CD4-positive, CD25-positive, alpha-beta regulatory T cell (primary cell): ENCODE data around the gene ENO3. TPM values are rescaled to one million over a fixed set of nuclear protein-coding genes. Genes with fewer than 3 reads are reported as not detected.
A peak's percentile ranks its signal among the peaks of the same experiment; 100 is the strongest.

Source experiments
- ATAC-seq, 2 donors: fragments of 150-1000 bp; cut with Tn5 transposase; one replicate each; pipeline ENCODE4 v1.10.0; 2021; ENCODE audit warnings: low read depth in 2 of 2, moderate number of reproducible peaks in 2 of 2, moderate library complexity in 1 of 2
- DNase-seq, 3 donors: peaks; one replicate each; pipeline versions ENCODE4 v3.0.0 to v3.0.0-alpha.2; 2012 to 2022; ENCODE audit warnings: mixed read lengths in 1 of 3
- H3K27ac ChIP-seq: one replicate; pipeline ENCODE4 v1.7.0; 2013; ENCODE audit warnings: mild to moderate bottlenecking, low read length; ENCODE audit not compliant: insufficient read depth, poor library complexity, severe bottlenecking
- H3K27me3 ChIP-seq: one replicate; pipeline ENCODE4 v1.7.0; 2013; ENCODE audit warnings: low read length; ENCODE audit not compliant: control insufficient read depth, insufficient read depth
- H3K36me3 ChIP-seq: one replicate; pipeline ENCODE4 v1.7.0; 2013; ENCODE audit warnings: mild to moderate bottlenecking, low read length, moderate library complexity; ENCODE audit not compliant: control insufficient read depth, insufficient read depth
- H3K4me1 ChIP-seq: 2 replicates; pipeline ENCODE4 v1.7.0; 2013; ENCODE audit warnings: mild to moderate bottlenecking, low read length; ENCODE audit not compliant: insufficient read depth, control insufficient read depth, poor library complexity, severe bottlenecking
- H3K4me3 ChIP-seq: one replicate; pipeline ENCODE4 v1.7.0; 2013; ENCODE audit warnings: low read depth, mild to moderate bottlenecking, low read length, moderate library complexity
- H3K9me3 ChIP-seq, 2 experiments: 1 replicate in 1 of 2; 2 replicates in 1 of 2; pipeline ENCODE4 v1.7.0; 2013; ENCODE audit warnings: low read length in 2 of 2, mild to moderate bottlenecking in 1 of 2, moderate library complexity in 1 of 2; ENCODE audit not compliant: control insufficient read depth in 2 of 2
- H3K27ac Mint-ChIP-seq, 3 donors: one replicate each; pipeline ENCODE4 v1.8.0; 2020 to 2022; ENCODE audit warnings: mild to moderate bottlenecking in 3 of 3, mixed read lengths in 3 of 3, moderate library complexity in 2 of 3
- H3K27me3 Mint-ChIP-seq: one replicate; pipeline ENCODE4 v1.8.0; 2022; ENCODE audit warnings: mild to moderate bottlenecking, mixed read lengths
- H3K36me3 Mint-ChIP-seq: one replicate; pipeline ENCODE4 v1.8.0; 2020; ENCODE audit warnings: mixed read lengths
- H3K4me1 Mint-ChIP-seq, 4 donors: one replicate each; pipeline ENCODE4 v1.8.0; 2020 to 2022; ENCODE audit warnings: mixed read lengths in 4 of 4, mild to moderate bottlenecking in 1 of 4
- H3K4me3 Mint-ChIP-seq, 4 donors: one replicate each; pipeline ENCODE4 v1.8.0; 2020 to 2022; ENCODE audit warnings: mild to moderate bottlenecking in 4 of 4, mixed read lengths in 4 of 4, moderate library complexity in 3 of 4
- H3K9me3 Mint-ChIP-seq, 7 donors: one replicate each; pipeline ENCODE4 v1.8.0; 2020 to 2022; ENCODE audit warnings: mixed read lengths in 7 of 7, mild to moderate bottlenecking in 3 of 7, moderate library complexity in 2 of 7
- polyA plus RNA-seq, 4 donors: library from polyadenylated mRNA; unstranded; fragments of 300-500 nt; fragmentation: Illumina TruSeq; gene quantifications; one replicate each; pipeline ENCODE4 v1.2.3, GENCODE V29; 2021
- total RNA-seq: library from RNA; stranded (reverse); gene quantifications from one replicate; pipeline ENCODE4 v1.2.3, GENCODE V29; 2022

Gene ENO3
- total and polyA plus RNA-seq, 5 donors from 2014 or later: 0.29 to 11.7 (median 0.50) TPM

DNA sequence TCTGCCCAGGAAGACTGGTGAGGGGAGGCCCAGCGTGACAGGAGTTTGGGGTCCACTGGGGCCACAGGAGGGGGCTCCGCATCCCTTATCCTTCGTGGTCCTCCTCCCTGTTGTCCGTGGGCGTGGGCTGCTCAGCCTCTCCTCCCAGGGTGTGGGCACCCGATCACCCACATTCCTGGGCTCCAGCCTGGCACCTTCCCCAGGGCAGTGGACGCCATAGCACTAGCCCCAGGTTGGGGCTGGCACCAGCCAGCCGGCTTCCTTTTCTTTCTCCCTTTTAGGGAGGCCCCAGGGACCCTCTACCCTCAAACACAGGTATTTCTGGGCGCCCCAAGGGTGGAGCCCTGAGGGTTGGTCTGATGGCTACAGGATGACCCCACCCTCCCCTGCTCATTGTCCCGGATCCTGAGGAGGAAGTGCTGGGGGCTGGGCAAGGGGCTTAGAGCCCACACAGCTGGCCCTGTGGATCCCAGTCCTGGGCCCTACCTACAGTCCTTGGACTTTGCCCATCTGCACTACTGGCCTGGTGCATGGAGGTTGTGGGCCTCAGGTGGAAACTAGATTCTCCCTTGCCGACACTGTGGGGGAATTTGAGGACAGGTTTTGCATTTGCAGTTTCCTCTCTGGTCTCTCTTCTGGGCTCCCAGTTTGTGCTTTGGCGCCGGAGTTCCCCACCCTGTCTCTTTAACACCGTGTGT, 48.0 kb downstream of the ENO3 start:
- no peak for DNase-seq
- H3K4me1 ChIP-seq: peaks cover 25% of the 10 kb centered on the region
- peaks cover 9% of the 10 kb centered on the region for H3K36me3 ChIP-seq
- peak overlapping the region; percentile 63 for H3K27ac ChIP-seq
- peak overlapping the region; percentile 56 to 86 (median 76) for H3K4me3 Mint-ChIP-seq
- ATAC-seq: no peak
- peaks cover 17% of the 10 kb centered on the region for H3K36me3 Mint-ChIP-seq
- H3K9me3 Mint-ChIP-seq: no peaks in the 10 kb centered on the region
- peaks cover 0 to 36% (median 9%) of the 10 kb centered on the region in 4 donors for H3K4me1 Mint-ChIP-seq
- H3K27me3 Mint-ChIP-seq: peaks cover 5% of the 10 kb centered on the region
- peak overlapping the region; percentile 48 to 87 (median 67) for H3K27ac Mint-ChIP-seq
- no peaks in the 10 kb centered on the region for H3K9me3 ChIP-seq
- H3K4me3 ChIP-seq: peak overlapping the region; percentile 51
- H3K27me3 ChIP-seq: no peaks in the 10 kb centered on the region

DNA sequence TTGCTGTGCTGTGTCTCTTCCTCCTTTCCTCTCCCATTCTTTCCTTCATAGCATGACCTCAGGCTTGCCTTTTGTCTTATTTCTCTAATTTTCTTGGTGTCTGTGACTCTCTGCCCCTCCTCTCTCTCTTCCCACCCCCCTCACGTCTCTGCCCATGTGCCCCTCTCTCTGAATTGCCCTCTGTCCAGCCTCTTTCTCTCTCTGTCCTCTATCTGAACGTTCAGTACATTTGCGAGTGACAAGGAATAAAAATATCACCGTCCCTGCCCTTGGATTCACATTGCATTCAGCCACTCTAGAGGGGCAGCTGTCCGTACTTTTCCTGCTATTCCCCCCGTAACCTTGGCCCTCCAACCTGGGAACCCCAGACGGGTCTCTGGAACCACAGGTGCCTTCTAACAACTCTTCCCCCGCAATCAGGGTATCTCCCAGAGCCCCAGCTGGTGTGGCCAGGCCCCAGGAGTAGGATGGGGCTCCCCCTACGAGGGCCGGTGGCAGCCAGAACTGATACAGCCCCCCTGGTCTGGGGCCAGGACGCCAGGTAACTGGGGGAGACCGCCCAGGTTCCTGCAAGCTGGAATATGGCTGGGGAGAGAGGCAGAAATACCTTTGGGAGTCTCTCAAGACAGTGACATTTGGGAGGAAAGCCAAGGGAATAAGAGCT, 48.6 kb downstream of the ENO3 start:
- Mint-ChIP-seq H3K4me3 (peak overlapping the region; percentile 56 to 86 (median 76)), H3K27ac (peak overlapping the region; percentile 48 to 89 (median 87)), H3K27me3 (peaks cover 5% of the 10 kb centered on the region), H3K9me3 (no peaks in the 10 kb centered on the region), H3K4me1 (peaks cover 0 to 36% (median 8%) of the 10 kb centered on the region in 4 donors), H3K36me3 (peaks cover 24% of the 10 kb centered on the region)
- ATAC-seq: no peak
- no peaks in the 10 kb centered on the region for H3K27me3 ChIP-seq
- H3K27ac ChIP-seq: no peak overlapping the region
- peaks cover 16% of the 10 kb centered on the region for H3K36me3 ChIP-seq
- no peak for DNase-seq
- H3K9me3 ChIP-seq: no peaks in the 10 kb centered on the region
- H3K4me3 ChIP-seq: peak overlapping the region; percentile 51
- H3K4me1 ChIP-seq: peaks cover 25% of the 10 kb centered on the region

- Mint-ChIP-seq H3K36me3 (peaks cover 30% of the 10 kb centered on the region), H3K27me3 (peaks cover 3% of the 10 kb centered on the region), H3K4me3 (peak overlapping the region in 2 of 4 donors; percentile 74 to 81), H3K4me1 (peaks cover 0 to 32% (median 6%) of the 10 kb centered on the region in 4 donors), H3K9me3 (no peaks in the 10 kb centered on the region), H3K27ac (peak overlapping the region in 1 of 3 donors; percentile 48)
- Histone ChIP-seq H3K27me3 (no peaks in the 10 kb centered on the region), H3K4me3 (no peak overlapping the region), H3K9me3 (no peaks in the 10 kb centered on the region), H3K4me1 (peaks cover 25% of the 10 kb centered on the region), H3K27ac (no peak overlapping the region), H3K36me3 (peaks cover 23% of the 10 kb centered on the region)
- DNase-seq (no peak), ATAC-seq (no peak)
Measured at GRCh38 chr17:5000237-5000639, 49.3 kb downstream of the ENO3 start.

DNA sequence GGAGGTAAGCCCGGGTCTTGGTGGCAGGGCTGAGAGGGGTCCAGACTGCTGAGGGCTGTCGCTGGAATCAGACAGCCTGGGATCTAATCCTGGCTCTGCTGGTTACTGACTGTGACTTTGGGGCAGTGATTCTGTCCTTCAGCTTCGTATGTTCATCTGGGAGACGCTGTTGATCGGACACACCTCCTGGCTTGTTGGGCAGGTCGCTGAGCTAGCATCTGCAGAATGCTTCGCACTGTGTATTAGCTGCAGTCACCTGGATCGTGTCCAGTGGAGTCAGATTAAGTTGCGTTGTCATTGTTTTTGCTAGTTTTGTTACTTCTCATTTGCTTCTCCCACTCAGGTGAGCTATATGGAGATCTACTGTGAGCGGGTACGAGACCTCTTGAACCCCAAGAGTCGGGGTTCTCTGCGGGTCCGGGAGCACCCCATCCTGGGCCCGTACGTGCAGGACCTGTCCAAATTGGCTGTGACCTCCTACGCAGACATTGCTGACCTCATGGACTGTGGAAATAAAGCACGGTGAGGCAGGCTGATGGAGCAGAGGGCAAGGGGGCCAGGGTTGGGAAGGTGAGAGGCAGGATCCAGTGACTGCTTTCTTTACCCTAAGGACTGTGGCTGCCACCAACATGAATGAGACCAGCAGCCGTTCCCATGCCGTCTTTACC, 51.3 kb downstream of the ENO3 start:
- Histone ChIP-seq H3K27me3 (no peaks in the 10 kb centered on the region), H3K27ac (no peak overlapping the region), H3K36me3 (peaks cover 30% of the 10 kb centered on the region), H3K9me3 (no peaks in the 10 kb centered on the region), H3K4me1 (peaks cover 18% of the 10 kb centered on the region), H3K4me3 (no peak overlapping the region)
- H3K27me3 Mint-ChIP-seq: no peaks in the 10 kb centered on the region
- H3K27ac Mint-ChIP-seq: no peak overlapping the region
- peak overlapping the region in 1 of 4 donors; percentile 56 for H3K4me3 Mint-ChIP-seq
- no peaks in the 10 kb centered on the region for H3K9me3 Mint-ChIP-seq
- peaks cover 0 to 26% (median 4%) of the 10 kb centered on the region in 4 donors for H3K4me1 Mint-ChIP-seq
- ATAC-seq (no peak), DNase-seq (no peak)
- peaks cover 41% of the 10 kb centered on the region for H3K36me3 Mint-ChIP-seq

DNA sequence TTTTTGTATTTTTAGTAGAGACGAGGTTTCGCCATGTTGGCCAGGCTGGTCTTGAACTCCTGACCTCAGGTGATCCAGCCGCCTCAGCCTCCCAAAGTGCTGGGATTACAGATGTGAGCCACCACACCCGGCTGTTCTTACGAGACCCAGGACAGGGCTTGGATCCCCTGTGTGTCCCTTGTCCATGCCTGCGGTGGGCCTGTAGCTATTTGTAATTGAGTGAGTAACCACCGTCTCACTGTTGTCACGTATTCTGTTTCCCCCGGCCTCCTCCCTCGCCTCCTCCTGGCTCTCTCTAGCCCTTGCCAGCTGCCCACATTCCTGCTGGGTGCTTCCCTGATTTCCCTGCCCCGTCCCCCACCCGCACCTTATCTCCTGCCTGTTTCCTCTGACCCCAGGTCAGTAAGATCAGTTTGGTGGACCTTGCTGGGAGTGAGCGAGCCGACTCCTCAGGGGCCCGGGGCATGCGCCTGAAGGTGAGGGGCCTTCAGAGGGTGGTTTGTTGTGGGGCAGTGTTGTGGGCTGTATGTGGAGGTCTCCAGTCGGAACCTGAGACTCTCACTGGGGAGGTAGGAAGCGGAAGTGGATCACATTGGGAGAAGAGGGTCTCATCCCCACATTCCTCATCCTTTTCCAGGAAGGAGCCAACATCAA, 52.4 kb downstream of the ENO3 start:
- Mint-ChIP-seq H3K4me3 (no peak overlapping the region), H3K36me3 (peaks cover 50% of the 10 kb centered on the region)

More for the DNA sequence above, 52.4 kb downstream of the ENO3 start:
- H3K27me3 ChIP-seq: no peaks in the 10 kb centered on the region
- Mint-ChIP-seq H3K4me1 (peaks cover 0 to 25% (median 4%) of the 10 kb centered on the region in 4 donors), H3K27me3 (no peaks in the 10 kb centered on the region), H3K9me3 (no peaks in the 10 kb centered on the region), H3K27ac (no peak overlapping the region)
- ATAC-seq (no peak), DNase-seq (no peak)
- no peak overlapping the region for H3K27ac ChIP-seq
- no peaks in the 10 kb centered on the region for H3K9me3 ChIP-seq
- H3K4me1 ChIP-seq: peaks cover 14% of the 10 kb centered on the region
- peaks cover 41% of the 10 kb centered on the region for H3K36me3 ChIP-seq
- no peak overlapping the region for H3K4me3 ChIP-seq

Other genes with a start within 250 kb of the ENO3 start
- gene PELP1, start 247.0 kb upstream of the ENO3 start, total RNA-seq: 51.9 TPM
- 1 to 10 TPM; 6.2 to 8.6 (median 7.8) TPM for gene PELP1, start 247.0 kb upstream of the ENO3 start, polyA plus RNA-seq
- gene ARRB2, start 240.5 kb upstream of the ENO3 start, total RNA-seq: 197 TPM
- 10 to 100 TPM; 22.4 to 37.5 (median 28.9) TPM for gene ARRB2, start 240.5 kb upstream of the ENO3 start, polyA plus RNA-seq
- 9.3 TPM for gene MED11, start 219.7 kb upstream of the ENO3 start, total RNA-seq
- gene MED11, start 219.7 kb upstream of the ENO3 start, polyA plus RNA-seq: 10 to 100 TPM; 40.0 to 46.8 (median 43.9) TPM
- gene ZMYND15, start 211.3 kb upstream of the ENO3 start, total RNA-seq: 1.0 TPM
- gene ZMYND15, start 211.3 kb upstream of the ENO3 start, polyA plus RNA-seq: not detected
- gene CXCL16, start 211.2 kb upstream of the ENO3 start, total RNA-seq: 7.3 TPM
- under 1 TPM in 3 of 4 donors, not detected in 1; 0.41 to 0.79 (median 0.45) TPM for gene CXCL16, start 211.2 kb upstream of the ENO3 start, polyA plus RNA-seq
- not detected for gene TM4SF5, start 179.2 kb upstream of the ENO3 start, total RNA-seq
- gene TM4SF5, start 179.2 kb upstream of the ENO3 start, polyA plus RNA-seq: not detected
- not detected for gene VMO1, start 164.8 kb upstream of the ENO3 start, total RNA-seq
- under 1 TPM in 1 of 4 donors, not detected in 3; 0.71 TPM for gene VMO1, start 164.8 kb upstream of the ENO3 start, polyA plus RNA-seq
- gene GLTPD2, start 162.2 kb upstream of the ENO3 start, total RNA-seq: 0.39 TPM
- gene GLTPD2, start 162.2 kb upstream of the ENO3 start, polyA plus RNA-seq: under 1 TPM in 1 of 4 donors, not detected in 3; 0.43 TPM
- gene PSMB6, start 155.0 kb upstream of the ENO3 start, total RNA-seq: 64.7 TPM
- 100 to 1,000 TPM; 281 to 354 (median 319) TPM for gene PSMB6, start 155.0 kb upstream of the ENO3 start, polyA plus RNA-seq
- 36.4 TPM for gene PLD2, start 144.0 kb upstream of the ENO3 start, total RNA-seq
- gene PLD2, start 144.0 kb upstream of the ENO3 start, polyA plus RNA-seq: 1 to 10 TPM; 1.6 to 4.7 (median 1.9) TPM
- 235 TPM for gene MINK1, start 117.8 kb upstream of the ENO3 start, total RNA-seq
- gene MINK1, start 117.8 kb upstream of the ENO3 start, polyA plus RNA-seq: 10 to 100 TPM in 3 of 4 donors, 1 to 10 TPM in 1; 9.4 to 13.4 (median 11.6) TPM
- gene C17orf107, start 51.6 kb upstream of the ENO3 start, total RNA-seq: 45.6 TPM
- gene C17orf107, start 51.6 kb upstream of the ENO3 start, polyA plus RNA-seq: 1 to 10 TPM; 1.1 to 1.5 (median 1.3) TPM
- gene CHRNE, start 48.0 kb upstream of the ENO3 start, total RNA-seq: 3.8 TPM
- gene CHRNE, start 48.0 kb upstream of the ENO3 start, polyA plus RNA-seq: under 1 TPM in 2 of 4 donors, not detected in 2; 0.15 to 0.25 TPM
- gene GP1BA, start 18.8 kb upstream of the ENO3 start, total RNA-seq: 1.9 TPM
- under 1 TPM in 2 of 4 donors, not detected in 2; 0.07 to 0.22 TPM for gene GP1BA, start 18.8 kb upstream of the ENO3 start, polyA plus RNA-seq
- 22.6 TPM for gene SLC25A11, start 11.1 kb upstream of the ENO3 start, total RNA-seq
- 10 to 100 TPM; 69.3 to 78.4 (median 74.4) TPM for gene SLC25A11, start 11.1 kb upstream of the ENO3 start, polyA plus RNA-seq
- 105 TPM for gene RNF167, start 10.9 kb upstream of the ENO3 start, total RNA-seq
- 10 to 100 TPM; 31.5 to 58.2 (median 45.9) TPM for gene RNF167, start 10.9 kb upstream of the ENO3 start, polyA plus RNA-seq
- 865 TPM for gene PFN1, start 2.6 kb upstream of the ENO3 start, total RNA-seq
- 1,000 to 10,000 TPM; 2,018 to 2,804 (median 2,386) TPM for gene PFN1, start 2.6 kb upstream of the ENO3 start, polyA plus RNA-seq
- gene SPAG7, start 16.7 kb downstream of the ENO3 start, total RNA-seq: 52.5 TPM
- gene SPAG7, start 16.7 kb downstream of the ENO3 start, polyA plus RNA-seq: 100 to 1,000 TPM in 3 of 4 donors, 10 to 100 TPM in 1; 97.9 to 130 (median 106) TPM
- 69.8 TPM for gene CAMTA2, start 36.6 kb downstream of the ENO3 start, total RNA-seq
- gene CAMTA2, start 36.6 kb downstream of the ENO3 start, polyA plus RNA-seq: 1 to 10 TPM; 4.7 to 7.9 (median 6.0) TPM
- gene INCA1, start 46.4 kb downstream of the ENO3 start, total RNA-seq: not detected
- gene INCA1, start 46.4 kb downstream of the ENO3 start, polyA plus RNA-seq: under 1 TPM in 1 of 4 donors, not detected in 3; 0.99 TPM
- gene KIF1C, start 46.8 kb downstream of the ENO3 start, total RNA-seq: 22.9 TPM
- gene KIF1C, start 46.8 kb downstream of the ENO3 start, polyA plus RNA-seq: 1 to 10 TPM; 2.6 to 4.6 (median 3.8) TPM
- gene SLC52A1, start 84.3 kb downstream of the ENO3 start, total RNA-seq: 0.22 TPM
- gene SLC52A1, start 84.3 kb downstream of the ENO3 start, polyA plus RNA-seq: under 1 TPM in 2 of 4 donors, not detected in 2; 0.27 to 0.41 TPM
- 2.5 TPM for gene ZFP3, start 127.3 kb downstream of the ENO3 start, total RNA-seq
- 1 to 10 TPM in 2 of 4 donors, under 1 TPM in 2; 0.32 to 2.0 (median 1.3) TPM for gene ZFP3, start 127.3 kb downstream of the ENO3 start, polyA plus RNA-seq
- 8.0 TPM for gene ZNF232, start 160.8 kb downstream of the ENO3 start, total RNA-seq
- gene ZNF232, start 160.8 kb downstream of the ENO3 start, polyA plus RNA-seq: 10 to 100 TPM in 2 of 4 donors, 1 to 10 TPM in 2; 4.6 to 12.3 (median 9.0) TPM
- not detected for gene USP6, start 164.9 kb downstream of the ENO3 start, total RNA-seq
- under 1 TPM in 3 of 4 donors, not detected in 1; 0.02 to 0.10 (median 0.06) TPM for gene USP6, start 164.9 kb downstream of the ENO3 start, polyA plus RNA-seq
- 3.1 TPM for gene ZNF594, start 240.7 kb downstream of the ENO3 start, total RNA-seq
- 1 to 10 TPM in 3 of 4 donors, under 1 TPM in 1; 0.86 to 2.4 (median 1.8) TPM for gene ZNF594, start 240.7 kb downstream of the ENO3 start, polyA plus RNA-seq